GM23248 (cell line): ENCODE measurements around the gene SIRT1.

Experiments used
- EZH2 ChIP-seq: fragments of 200-600 bp; sonication (generic); IDR thresholded peaks from 2 replicates; pipeline ENCODE4 v1.6.1; 2018; ENCODE audit warnings: antibody characterized with exemption, mild to moderate bottlenecking; ENCODE audit not compliant: insufficient read depth, poor library complexity, severe bottlenecking
- EZH2phosphoT487 ChIP-seq: fragments of 200-600 bp; sonication (generic); IDR thresholded peaks from 2 replicates; pipeline ENCODE4 v1.6.1; 2018; ENCODE audit warnings: antibody characterized with exemption, moderate library complexity, mild to moderate bottlenecking, low read depth; ENCODE audit not compliant: insufficient read depth

DNA sequence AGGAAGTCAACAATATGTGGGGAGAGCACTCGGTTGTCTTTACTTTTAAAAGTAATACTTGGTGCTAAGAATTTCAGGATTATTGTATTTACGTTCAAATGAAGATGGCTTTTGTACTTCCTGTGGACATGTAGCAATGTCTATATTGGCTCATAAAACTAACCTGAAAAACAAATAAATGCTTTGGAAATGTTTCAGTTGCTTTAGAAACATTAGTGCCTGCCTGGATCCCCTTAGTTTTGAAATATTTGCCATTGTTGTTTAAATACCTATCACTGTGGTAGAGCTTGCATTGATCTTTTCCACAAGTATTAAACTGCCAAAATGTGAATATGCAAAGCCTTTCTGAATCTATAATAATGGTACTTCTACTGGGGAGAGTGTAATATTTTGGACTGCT lies 32.7 kb downstream of the SIRT1 start:
- TF ChIP-seq EZH2phosphoT487: no peak
- TF ChIP-seq EZH2: no peak
